Smooth muscle cell (in vitro differentiated cells): ENCODE measurements around the gene LEF1. TPM values are rescaled to one million over a fixed set of nuclear protein-coding genes. Genes with fewer than 3 reads are reported as not detected.

Experiments used
- DNase-seq: peaks from one replicate; lab custom pipeline; 2025; ENCODE audit not compliant: unreplicated experiment; lab: John Stamatoyannopoulos, UW
- H2AFZ ChIP-seq: fragments of 200-600 bp; sonication (generic); 2 replicates; pipeline ENCODE4 v1.6.0; 2016; ENCODE audit warnings: antibody characterized with exemption, low read depth, mild to moderate bottlenecking
- H3F3A ChIP-seq: fragments of 200-600 bp; sonication (generic); 2 replicates; pipeline ENCODE4 v1.6.0; 2017; ENCODE audit warnings: antibody characterized with exemption, low read depth
- H3K27ac ChIP-seq: fragments of 200-600 bp; sonication (generic); 2 replicates; pipeline ENCODE4 v1.5.1; 2016; ENCODE audit warnings: low read depth, mild to moderate bottlenecking
- H3K27me3 ChIP-seq: fragments of 200-600 bp; sonication (generic); 2 replicates; pipeline ENCODE4 v1.6.1; 2016; ENCODE audit warnings: low read depth, mild to moderate bottlenecking
- H3K36me3 ChIP-seq: fragments of 200-600 bp; sonication (generic); 2 replicates; pipeline ENCODE4 v1.5.1; 2016; ENCODE audit warnings: low read depth
- H3K4me1 ChIP-seq: fragments of 200-600 bp; sonication (generic); 2 replicates; pipeline ENCODE4 v1.5.1; 2016; ENCODE audit warnings: low read depth
- H3K4me2 ChIP-seq: fragments of 200-600 bp; sonication (generic); 2 replicates; pipeline ENCODE4 v1.6.0; 2016; ENCODE audit warnings: mild to moderate bottlenecking
- H3K4me3 ChIP-seq: fragments of 200-600 bp; sonication (generic); 2 replicates; pipeline ENCODE4 v1.5.1; 2016; ENCODE audit warnings: mild to moderate bottlenecking
- H3K79me2 ChIP-seq: fragments of 200-600 bp; sonication (generic); 2 replicates; pipeline ENCODE4 v1.6.0; 2016; ENCODE audit warnings: low read depth, mild to moderate bottlenecking
- H3K9ac ChIP-seq: fragments of 200-600 bp; sonication (generic); 2 replicates; pipeline ENCODE4 v1.6.0; 2016; ENCODE audit warnings: low read depth
- H3K9me3 ChIP-seq: fragments of 200-600 bp; sonication (generic); replicated peaks from 2 replicates; pipeline ENCODE4 v1.5.1; 2016; ENCODE audit warnings: low read depth
- H4K20me1 ChIP-seq: fragments of 200-600 bp; sonication (generic); 2 replicates; pipeline ENCODE4 v1.6.0; 2016; ENCODE audit warnings: low read depth
- WGBS: methylation state at CpG from one replicate; pipeline ENCODE4 v1.1.7; 2016; ENCODE audit warnings: low lambda C conversion rate; 5-methylcytosine and 5-hydroxymethylcytosine counted together
- polyA plus RNA-seq: library from polyadenylated mRNA; unstranded; fragments of >200 nt; fragmentation: Nextera tagmentation; extraction: Ambion mirVana; gene quantifications from 2 replicates; pipeline ENCODE4 v1.2.1, GENCODE V29; 2016
- total RNA-seq: library from RNA; depleted of rRNA; stranded (reverse); fragments of >200 nt; gene quantifications from 2 replicates; pipeline ENCODE4 v1.2.3, GENCODE V29; 2014
- TF ChIP-seq, protein P1 (sequence below): fragments of 200-600 bp; sonication (generic); IDR thresholded peaks from 2 replicates; pipeline ENCODE4 v1.5.1; 2017; ENCODE audit warnings: borderline replicate concordance, mild to moderate bottlenecking, antibody characterized with exemption; ENCODE audit not compliant: insufficient read depth, poor library complexity, severe bottlenecking

LEF1 gene
- total and polyA plus RNA-seq, 2 experiments from 2014 or later: 87.3 to 96.2 TPM

DNA sequence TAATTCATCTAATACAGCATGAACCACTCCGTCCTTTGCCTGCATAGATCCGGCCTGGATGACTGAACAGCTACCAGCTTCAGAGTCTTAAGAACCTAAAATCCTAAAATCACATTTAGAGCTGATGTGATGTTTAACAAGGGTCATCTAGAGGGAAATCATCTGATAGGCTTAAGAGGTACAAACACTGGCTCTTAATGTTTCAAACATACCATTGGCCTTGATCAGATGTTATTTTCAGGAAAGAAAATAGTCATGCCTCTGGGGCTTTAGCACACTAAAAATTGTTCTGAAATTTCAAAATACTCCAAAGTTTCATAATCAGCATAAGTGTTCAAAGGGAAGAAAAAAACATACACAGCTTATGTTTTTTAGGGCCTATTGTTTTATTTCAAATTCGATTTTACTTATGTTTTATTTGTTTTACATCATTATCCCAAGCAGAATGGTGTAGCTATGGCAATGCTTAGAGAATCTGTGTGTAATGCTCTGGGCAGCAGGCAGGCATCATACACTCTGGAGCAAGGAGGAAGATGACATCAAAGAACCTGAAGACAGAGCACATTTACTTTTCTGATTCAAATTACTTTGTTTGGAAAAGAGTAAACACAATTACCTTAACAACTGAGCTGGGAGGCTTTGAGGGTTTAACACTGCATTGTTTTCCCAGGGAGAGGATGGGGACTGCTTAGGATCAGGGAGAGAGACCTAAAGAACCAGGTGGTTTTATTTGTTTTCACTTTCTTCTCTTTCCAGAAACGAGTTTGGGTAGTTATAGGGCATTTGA, 25.3 kb upstream of the LEF1 start:
- Histone ChIP-seq H3K36me3 (no peaks in the 10 kb centered on the region), H3K9me3 (no peaks in the 10 kb centered on the region), H3K4me2 (no peak overlapping the region), H2AFZ (no peak overlapping the region), H4K20me1 (no peaks in the 10 kb centered on the region), H3K27me3 (no peaks in the 10 kb centered on the region), H3K4me1 (peaks cover 16% of the 10 kb centered on the region), H3F3A (no peaks in the 10 kb centered on the region), H3K9ac (no peak overlapping the region), H3K27ac (peak overlapping the region; percentile 15), H3K4me3 (no peak overlapping the region), H3K79me2 (no peaks in the 10 kb centered on the region)
- TF ChIP-seq, protein P1, sequence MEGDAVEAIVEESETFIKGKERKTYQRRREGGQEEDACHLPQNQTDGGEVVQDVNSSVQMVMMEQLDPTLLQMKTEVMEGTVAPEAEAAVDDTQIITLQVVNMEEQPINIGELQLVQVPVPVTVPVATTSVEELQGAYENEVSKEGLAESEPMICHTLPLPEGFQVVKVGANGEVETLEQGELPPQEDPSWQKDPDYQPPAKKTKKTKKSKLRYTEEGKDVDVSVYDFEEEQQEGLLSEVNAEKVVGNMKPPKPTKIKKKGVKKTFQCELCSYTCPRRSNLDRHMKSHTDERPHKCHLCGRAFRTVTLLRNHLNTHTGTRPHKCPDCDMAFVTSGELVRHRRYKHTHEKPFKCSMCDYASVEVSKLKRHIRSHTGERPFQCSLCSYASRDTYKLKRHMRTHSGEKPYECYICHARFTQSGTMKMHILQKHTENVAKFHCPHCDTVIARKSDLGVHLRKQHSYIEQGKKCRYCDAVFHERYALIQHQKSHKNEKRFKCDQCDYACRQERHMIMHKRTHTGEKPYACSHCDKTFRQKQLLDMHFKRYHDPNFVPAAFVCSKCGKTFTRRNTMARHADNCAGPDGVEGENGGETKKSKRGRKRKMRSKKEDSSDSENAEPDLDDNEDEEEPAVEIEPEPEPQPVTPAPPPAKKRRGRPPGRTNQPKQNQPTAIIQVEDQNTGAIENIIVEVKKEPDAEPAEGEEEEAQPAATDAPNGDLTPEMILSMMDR: no peak
- 28% methylated on average over 4 of the region's 4 CpGs for WGBS
- DNase-seq: no peak

DNA sequence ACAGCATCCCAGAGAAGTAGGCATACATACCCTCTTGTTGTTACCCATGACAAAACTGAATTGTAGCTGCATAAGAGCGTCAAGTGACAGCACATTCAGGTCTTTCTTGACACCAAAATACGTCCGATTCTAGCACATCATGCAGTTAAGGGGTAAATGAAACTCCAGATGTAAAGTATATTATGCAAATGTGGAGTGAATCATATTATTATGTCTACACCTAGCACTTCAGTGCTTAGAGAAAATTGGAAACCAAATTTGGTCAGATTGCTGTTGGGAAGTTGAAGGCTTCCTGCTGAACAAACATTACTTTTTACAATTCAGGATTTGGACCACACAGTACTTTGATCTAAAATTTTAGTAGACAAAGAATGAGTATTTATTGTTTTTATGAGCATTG, 24.2 kb upstream of the LEF1 start:
- H3K9me3 ChIP-seq: no peaks in the 10 kb centered on the region
- no peaks in the 10 kb centered on the region for H4K20me1 ChIP-seq
- no peaks in the 10 kb centered on the region for H3F3A ChIP-seq
- no peak overlapping the region for H3K27ac ChIP-seq
- H3K9ac ChIP-seq: no peak overlapping the region
- H3K4me3 ChIP-seq: no peak overlapping the region
- WGBS: 99% methylated on average over 3 of the region's 3 CpGs
- no peaks in the 10 kb centered on the region for H3K79me2 ChIP-seq
- no peaks in the 10 kb centered on the region for H3K27me3 ChIP-seq
- DNase-seq: no peak
- no peak overlapping the region for H2AFZ ChIP-seq
- no peaks in the 10 kb centered on the region for H3K36me3 ChIP-seq
- TF ChIP-seq, protein P1: no peak
- no peak overlapping the region for H3K4me2 ChIP-seq
- H3K4me1 ChIP-seq: peaks cover 16% of the 10 kb centered on the region

GRCh38 chr4:108192056-108192455, 23.3 kb upstream of the LEF1 start:
- H3K27me3 ChIP-seq: no peaks in the 10 kb centered on the region
- H3K36me3 ChIP-seq: no peaks in the 10 kb centered on the region
- WGBS: 70% methylated on average over 3 of the region's 3 CpGs
- peaks cover 16% of the 10 kb centered on the region for H3K4me1 ChIP-seq
- no peak overlapping the region for H3K4me3 ChIP-seq
- H3K27ac ChIP-seq: no peak overlapping the region
- no peak overlapping the region for H2AFZ ChIP-seq
- H3K9ac ChIP-seq: no peak overlapping the region
- no peak overlapping the region for H3K4me2 ChIP-seq
- TF ChIP-seq, protein P1: no peak
- H3K79me2 ChIP-seq: no peaks in the 10 kb centered on the region
- no peaks in the 10 kb centered on the region for H3F3A ChIP-seq
- no peak for DNase-seq
- H3K9me3 ChIP-seq: no peaks in the 10 kb centered on the region
- H4K20me1 ChIP-seq: no peaks in the 10 kb centered on the region

DNA sequence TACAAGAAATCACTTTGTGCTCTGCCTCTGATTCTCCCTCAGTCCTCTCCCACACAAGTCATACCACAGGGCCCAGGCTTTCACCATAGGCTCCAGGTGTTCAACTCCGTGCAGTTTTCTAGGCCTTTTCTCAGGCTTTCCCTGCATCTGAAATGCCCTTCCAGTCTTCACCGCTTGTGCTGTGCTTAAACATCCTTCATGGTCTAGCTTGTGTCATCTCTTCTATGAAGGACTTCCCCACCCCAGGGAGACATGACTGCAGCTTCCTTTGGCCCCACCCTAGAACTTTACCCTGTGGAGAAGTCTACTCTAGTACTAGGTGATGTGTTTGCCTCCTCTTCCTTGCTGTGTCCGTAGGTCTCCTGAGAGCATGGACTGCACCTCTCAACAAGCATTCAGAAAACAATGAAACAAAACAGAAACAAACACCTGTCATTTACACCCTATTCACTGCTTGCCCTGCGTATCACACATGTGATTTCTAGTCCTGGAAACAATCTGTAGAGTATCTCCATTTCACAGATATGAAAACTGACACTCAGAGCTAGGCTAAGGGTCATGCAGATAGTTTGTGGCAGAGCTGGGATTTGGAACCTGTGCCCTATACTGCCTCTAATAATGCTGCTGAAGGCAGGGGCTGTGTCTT, 22.7 kb upstream of the LEF1 start:
- H3K4me3 ChIP-seq: no peak overlapping the region
- H4K20me1 ChIP-seq: no peaks in the 10 kb centered on the region
- no peaks in the 10 kb centered on the region for H3K36me3 ChIP-seq
- no peak overlapping the region for H3K9ac ChIP-seq
- H3K27ac ChIP-seq: no peak overlapping the region
- no peaks in the 10 kb centered on the region for H3K9me3 ChIP-seq
- no peaks in the 10 kb centered on the region for H3F3A ChIP-seq
- peaks cover 16% of the 10 kb centered on the region for H3K4me1 ChIP-seq
- no peak overlapping the region for H2AFZ ChIP-seq
- H3K27me3 ChIP-seq: no peaks in the 10 kb centered on the region
- TF ChIP-seq, protein P1: no peak
- no peak overlapping the region for H3K4me2 ChIP-seq
- H3K79me2 ChIP-seq: no peaks in the 10 kb centered on the region
- DNase-seq: no peak
- WGBS: 90% methylated on average over 4 of the region's 4 CpGs
